Lung (tissue), 12 donors: ENCODE results near the gene E2F6. TPM values are rescaled to one million over a fixed set of nuclear protein-coding genes. Genes with fewer than 3 reads are reported as not detected.
A peak's percentile ranks its signal among the peaks of the same experiment; 100 is the strongest.

ENCODE experiments used
- ATAC-seq: fragments of 200-7000 bp; cut with Tn5 transposase; one replicate; pipeline ENCODE4 v1.9.1; 2020; ENCODE audit warnings: moderate number of reproducible peaks; ENCODE audit not compliant: insufficient read depth, low FRiP score
- DNase-seq, 3 donors: peaks; one replicate each; pipeline ENCODE4 v3.0.0-alpha.2; 2013 to 2017
- H3K27ac ChIP-seq, 2 donors: one replicate each; pipeline ENCODE4 v1.5.1; 2013; ENCODE audit warnings: mild to moderate bottlenecking in 2 of 2, moderate library complexity in 2 of 2, control low read depth in 1 of 2, inconsistent platforms in 1 of 2, low read depth in 1 of 2, low read length in 1 of 2
- H3K27me3 ChIP-seq, 3 donors: one replicate each; pipeline ENCODE4 v1.5.1; 2013; ENCODE audit warnings: low read length in 2 of 3; ENCODE audit not compliant: control insufficient read depth in 3 of 3, insufficient read depth in 3 of 3
- H3K36me3 ChIP-seq, 4 donors: one replicate each; pipeline ENCODE4 v1.5.1; 2013; ENCODE audit warnings: low read length in 4 of 4, mild to moderate bottlenecking in 1 of 4, moderate library complexity in 1 of 4; ENCODE audit not compliant: control insufficient read depth in 4 of 4, insufficient read depth in 4 of 4
- H3K4me1 ChIP-seq, 5 donors: one replicate each; pipeline ENCODE4 v1.5.1; 2013; ENCODE audit warnings: low read length in 5 of 5, mild to moderate bottlenecking in 2 of 5, moderate library complexity in 1 of 5; ENCODE audit not compliant: control insufficient read depth in 5 of 5, insufficient read depth in 5 of 5
- H3K4me3 ChIP-seq: one replicate; pipeline ENCODE4 v1.5.1; 2013; ENCODE audit warnings: mild to moderate bottlenecking, control low read depth, moderate library complexity
- H3K9ac ChIP-seq, 2 donors: one replicate each; pipeline ENCODE4 v1.5.1; 2013; ENCODE audit warnings: low read length in 2 of 2, control low read depth in 1 of 2; ENCODE audit not compliant: insufficient read depth in 1 of 2
- H3K9me3 ChIP-seq, 4 donors: one replicate each; pipeline ENCODE4 v1.5.1; 2013; ENCODE audit warnings: low read length in 3 of 4, mild to moderate bottlenecking in 1 of 4, moderate library complexity in 1 of 4; ENCODE audit not compliant: control insufficient read depth in 4 of 4, insufficient read depth in 3 of 4
- CTCF ChIP-seq: IDR thresholded peaks from 2 replicates; pipeline ENCODE4 v1.5.1; 2012; ENCODE audit warnings: mild to moderate bottlenecking; ENCODE audit errors: control extremely low read depth, extremely low read depth
- WGBS, 2 donors: extraction: QIAGEN DNeasy Blood & Tissue Kit; methylation state at CpG; one replicate each; pipeline ENCODE4 v1.1.7; 2013; 5-methylcytosine and 5-hydroxymethylcytosine counted together
- polyA plus RNA-seq, 2 donors: library from polyadenylated mRNA; stranded (reverse); fragments of 200-250 nt; gene quantifications; one replicate each; pipeline ENCODE4 v1.2.1, GENCODE V29; 2013
- total RNA-seq, 2 donors: library from RNA; depleted of rRNA in 1 of 2; stranded (reverse); fragments of >200 nt in 1 of 2; gene quantifications; one replicate each; pipeline ENCODE4 v1.2.1, GENCODE V29; 2014 to 2021
- donor health status: control.
- donor health status: control.
- donor health status: Bipolar disorder and iron deficiency.
- donor health status: healthy.
- donor health status: DM: yes; HTN: yes; CAD: no.

The E2F6 gene
- total and polyA plus RNA-seq, 4 donors = 8.5 to 13.8 (median 11.1) TPM

GRCh38 chr2:11422491-11422865 is 43.5 kb downstream of the E2F6 start:
- H3K27me3 ChIP-seq = no peaks in the 10 kb centered on the region
- no peak for TF ChIP-seq CTCF
- no peak overlapping the region for H3K9ac ChIP-seq
- 91 to 93% methylated on average over 5 of the region's 5 CpGs for WGBS, 2 donors
- no peak overlapping the region for H3K27ac ChIP-seq
- H3K4me1 ChIP-seq = no peaks in the 10 kb centered on the region
- H3K4me3 ChIP-seq = no peak overlapping the region
- DNase-seq (no peak), ATAC-seq (no peak)
- no peaks in the 10 kb centered on the region for H3K36me3 ChIP-seq
- H3K9me3 ChIP-seq = peaks cover 0 to 6% (median under 1%) of the 10 kb centered on the region in 4 donors

- Histone ChIP-seq H3K4me3 (no peak overlapping the region), H3K36me3 (no peaks in the 10 kb centered on the region), H3K9ac (no peak overlapping the region), H3K27ac (no peak overlapping the region), H3K27me3 (no peaks in the 10 kb centered on the region), H3K4me1 (no peaks in the 10 kb centered on the region), H3K9me3 (peaks cover 0 to 6% (median under 1%) of the 10 kb centered on the region in 4 donors)
- DNase-seq (no peak), ATAC-seq (no peak)
- 76 to 79% methylated on average over 7 of the region's 7 CpGs for WGBS, 2 donors
- no peak for TF ChIP-seq CTCF
These were observed 44.0 kb downstream of the E2F6 start for GRCh38 chr2:11421863-11422490.

- TF ChIP-seq CTCF = no peak
These were observed 45.3 kb downstream of the E2F6 start for GRCh38 chr2:11420671-11421070.

GRCh38 chr2:11420190-11420589 is 45.8 kb downstream of the E2F6 start:
- peaks cover 0 to 6% (median under 1%) of the 10 kb centered on the region in 4 donors for H3K9me3 ChIP-seq
- no peak for TF ChIP-seq CTCF
- no peak overlapping the region for H3K9ac ChIP-seq
- H3K4me1 ChIP-seq = no peaks in the 10 kb centered on the region
- peak overlapping the region in 1 of 2 donors; percentile 79 for H3K27ac ChIP-seq
- no peak for DNase-seq
- no peak overlapping the region for H3K4me3 ChIP-seq
- H3K27me3 ChIP-seq = no peaks in the 10 kb centered on the region
- H3K36me3 ChIP-seq = no peaks in the 10 kb centered on the region
- no peak for ATAC-seq
- WGBS, 2 donors = 89 to 94% methylated on average over 2 of the region's 2 CpGs

More at GRCh38 chr2:11420671-11421070, 45.3 kb downstream of the E2F6 start:
- DNase-seq (no peak), ATAC-seq (no peak)
- H3K4me1 ChIP-seq = no peaks in the 10 kb centered on the region
- peak overlapping the region in 1 of 2 donors; percentile 42 for H3K27ac ChIP-seq
- H3K36me3 ChIP-seq = no peaks in the 10 kb centered on the region
- no peaks in the 10 kb centered on the region for H3K27me3 ChIP-seq
- H3K4me3 ChIP-seq = no peak overlapping the region
- no peak overlapping the region for H3K9ac ChIP-seq
- 92 to 96% methylated on average over 9 of the region's 9 CpGs for WGBS, 2 donors
- H3K9me3 ChIP-seq = peaks cover 0 to 6% (median under 1%) of the 10 kb centered on the region in 4 donors
